ENCODE measurements around the gene RAB36.

RAB36 gene

DNA sequence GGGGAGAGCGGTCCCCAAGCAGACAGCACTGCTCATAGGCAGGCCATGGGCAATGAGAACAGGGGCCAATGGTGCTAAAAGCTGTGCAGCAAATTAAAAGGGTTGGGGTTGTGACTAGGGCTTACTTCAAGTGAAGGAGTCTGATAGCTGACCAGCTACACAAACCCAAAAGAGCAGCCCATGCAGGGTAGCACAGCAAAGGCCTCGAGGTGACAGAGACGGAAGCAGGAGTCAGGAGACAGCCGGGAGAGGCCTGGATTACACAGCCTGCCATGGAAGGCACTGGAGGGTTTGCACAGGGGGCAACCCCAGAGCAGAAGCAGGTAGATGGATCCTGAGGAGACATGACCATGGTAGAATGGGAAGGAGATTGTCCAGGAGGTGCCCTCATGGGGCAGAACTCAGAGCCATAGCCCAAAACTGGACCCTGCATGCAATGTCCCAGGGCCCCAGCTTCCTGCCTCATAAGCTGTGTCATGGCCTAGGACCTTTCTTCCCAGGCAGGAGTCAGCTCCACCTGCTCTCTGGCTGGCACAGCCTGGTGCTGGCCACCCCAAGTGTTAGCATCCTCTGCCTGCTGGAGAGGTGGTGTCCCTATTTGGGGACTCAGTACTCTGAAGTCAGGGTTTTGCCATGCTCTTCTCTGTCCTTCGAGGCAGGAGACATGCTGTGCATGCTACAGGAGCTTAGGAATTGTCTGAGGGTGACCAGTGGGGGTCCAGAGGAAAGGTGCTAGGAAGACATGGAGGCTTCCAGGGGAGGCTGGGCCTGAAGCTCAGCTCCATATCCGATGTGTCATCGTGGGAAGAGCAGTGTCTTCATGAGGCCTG is 36.8 kb upstream of the RAB36 start:
- DNase-seq (ENCODE audit: low read depth) = no peak

DNA sequence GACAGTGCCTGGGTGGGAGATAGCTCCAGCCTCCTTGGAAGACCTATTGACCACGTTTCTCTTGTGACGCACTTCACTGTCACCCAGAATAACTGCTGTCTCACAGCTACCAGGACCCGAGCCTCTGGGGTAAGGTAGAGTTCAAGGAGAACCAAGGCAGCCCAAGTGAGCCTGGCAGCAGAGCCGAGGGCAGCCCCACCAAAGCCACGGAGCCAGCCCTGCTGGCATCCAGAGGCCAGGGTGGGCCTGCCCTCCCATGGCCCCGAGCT is 36.3 kb upstream of the RAB36 start:
- DNase-seq (ENCODE audit: low read depth) = no peak

DNA sequence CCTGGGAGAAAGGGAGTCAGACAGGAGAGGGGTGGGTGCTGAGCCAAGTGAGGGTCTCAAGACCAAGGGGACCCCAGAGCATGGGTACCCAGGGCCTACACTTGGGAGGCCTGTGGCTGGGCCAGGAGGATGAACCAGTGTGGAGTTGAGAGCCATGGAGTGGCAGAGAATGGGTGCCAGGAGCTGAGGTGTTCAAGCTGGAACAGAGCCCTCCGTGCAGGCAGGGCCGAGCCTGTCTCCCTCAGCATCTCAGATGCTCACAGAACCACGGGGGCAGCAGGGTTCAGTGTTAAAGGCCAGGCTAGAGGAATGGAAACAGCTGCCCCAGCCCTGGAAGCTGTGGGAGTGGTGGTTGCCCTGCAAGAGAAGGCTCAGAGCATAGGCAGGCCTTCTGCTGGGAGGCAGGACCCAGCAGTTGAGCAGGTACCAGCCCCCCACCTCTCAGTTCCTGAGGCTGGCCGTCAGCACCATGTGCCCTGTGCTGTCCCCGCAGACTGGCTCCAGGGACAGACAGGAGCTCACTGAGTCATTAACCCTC is 35.8 kb upstream of the RAB36 start:
- DNase-seq (ENCODE audit: low read depth) = no peak

DNA sequence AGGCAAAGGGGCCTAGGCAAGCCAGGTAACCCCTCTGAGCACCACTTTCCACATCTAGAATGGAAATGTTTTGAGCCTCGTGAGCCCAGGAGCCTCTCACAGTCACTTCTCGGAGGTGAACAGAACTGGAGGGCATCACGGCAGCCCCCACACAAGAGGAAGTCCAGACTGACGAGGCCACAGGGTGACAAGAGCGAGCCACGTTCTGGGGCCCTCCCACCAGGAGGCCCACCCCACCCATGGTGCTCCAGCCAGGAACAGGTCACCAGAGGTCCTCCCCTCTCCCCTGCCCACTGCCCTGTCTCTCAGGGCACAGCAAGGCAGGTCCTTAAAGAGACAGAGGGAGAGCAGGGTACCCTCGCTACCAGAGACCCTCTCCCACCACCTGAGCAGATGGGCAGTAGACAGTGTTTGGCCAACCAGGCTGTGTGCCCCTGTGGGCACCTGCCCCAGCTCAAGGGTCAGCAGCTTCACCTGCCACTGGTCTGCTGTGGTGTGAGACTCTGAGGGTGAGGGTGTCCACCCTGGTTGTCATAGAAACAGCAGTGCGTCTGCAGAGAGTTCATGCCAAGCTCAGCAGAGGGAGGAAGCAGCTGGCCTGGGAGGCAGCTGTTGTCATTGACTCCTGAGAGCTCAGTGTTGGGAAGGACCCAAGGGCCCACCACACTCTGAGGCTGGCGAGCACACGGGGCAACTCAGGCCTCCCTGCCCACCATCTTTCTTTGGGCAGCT is 34.9 kb upstream of the RAB36 start:
- no peak for DNase-seq (ENCODE audit: low read depth)

DNA sequence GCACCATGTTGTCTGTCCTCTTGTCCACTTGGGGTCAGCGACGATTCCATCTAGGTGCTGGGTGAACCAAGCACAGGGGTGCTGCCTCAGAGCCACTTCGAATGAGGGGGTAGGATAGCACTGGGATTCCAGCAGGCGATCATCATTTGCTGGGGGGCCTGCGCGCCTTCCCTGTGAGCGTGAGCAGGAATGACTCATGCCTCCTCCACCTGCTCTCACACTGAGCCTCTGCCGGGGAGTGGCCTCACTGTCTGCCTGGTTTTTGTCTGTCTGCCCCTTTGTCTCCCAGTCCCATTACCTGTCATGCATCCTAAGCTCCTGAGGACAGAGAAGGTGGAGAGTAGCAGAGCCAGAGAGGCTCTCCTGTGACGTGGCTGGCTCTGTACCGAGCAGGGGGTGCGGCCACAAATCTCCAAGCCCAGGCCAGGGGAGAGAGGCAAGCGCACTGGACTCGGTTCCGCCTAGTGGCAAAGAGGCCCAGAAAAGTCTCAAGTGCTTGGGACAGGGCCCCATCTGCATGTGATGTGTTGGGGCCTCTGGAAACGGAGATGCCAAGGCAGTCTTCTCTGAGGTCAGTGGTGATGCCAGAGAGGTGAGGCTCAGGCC is 34.3 kb upstream of the RAB36 start:
- no peak for DNase-seq (ENCODE audit: low read depth)

DNA sequence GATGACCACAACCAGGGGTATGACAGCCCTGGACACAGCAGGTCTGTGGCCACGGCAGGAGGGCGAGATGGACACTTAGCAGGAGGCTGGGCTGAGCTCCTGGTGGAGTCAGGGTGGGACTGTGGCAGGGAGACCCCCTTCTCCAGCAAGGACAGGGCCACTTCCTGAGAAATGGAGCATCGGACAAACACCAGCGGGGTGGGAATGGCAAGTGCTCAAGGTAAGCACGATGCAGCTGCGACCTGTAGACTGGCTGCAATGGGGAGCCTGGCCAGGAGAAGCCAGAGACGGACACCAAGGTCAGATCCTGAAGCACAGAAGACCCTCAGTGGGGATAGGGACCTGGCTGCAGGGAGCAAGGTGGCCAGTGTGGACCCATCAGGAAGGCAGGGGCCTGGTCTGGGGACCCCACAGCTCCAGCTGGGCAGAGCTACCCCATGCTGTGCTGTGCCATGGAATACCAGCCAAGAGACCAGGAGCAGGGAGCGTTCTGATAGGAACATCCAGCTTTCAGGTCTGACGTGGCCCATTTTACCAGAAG is 32.7 kb upstream of the RAB36 start:
- no peak for DNase-seq (ENCODE audit: low read depth)

DNA sequence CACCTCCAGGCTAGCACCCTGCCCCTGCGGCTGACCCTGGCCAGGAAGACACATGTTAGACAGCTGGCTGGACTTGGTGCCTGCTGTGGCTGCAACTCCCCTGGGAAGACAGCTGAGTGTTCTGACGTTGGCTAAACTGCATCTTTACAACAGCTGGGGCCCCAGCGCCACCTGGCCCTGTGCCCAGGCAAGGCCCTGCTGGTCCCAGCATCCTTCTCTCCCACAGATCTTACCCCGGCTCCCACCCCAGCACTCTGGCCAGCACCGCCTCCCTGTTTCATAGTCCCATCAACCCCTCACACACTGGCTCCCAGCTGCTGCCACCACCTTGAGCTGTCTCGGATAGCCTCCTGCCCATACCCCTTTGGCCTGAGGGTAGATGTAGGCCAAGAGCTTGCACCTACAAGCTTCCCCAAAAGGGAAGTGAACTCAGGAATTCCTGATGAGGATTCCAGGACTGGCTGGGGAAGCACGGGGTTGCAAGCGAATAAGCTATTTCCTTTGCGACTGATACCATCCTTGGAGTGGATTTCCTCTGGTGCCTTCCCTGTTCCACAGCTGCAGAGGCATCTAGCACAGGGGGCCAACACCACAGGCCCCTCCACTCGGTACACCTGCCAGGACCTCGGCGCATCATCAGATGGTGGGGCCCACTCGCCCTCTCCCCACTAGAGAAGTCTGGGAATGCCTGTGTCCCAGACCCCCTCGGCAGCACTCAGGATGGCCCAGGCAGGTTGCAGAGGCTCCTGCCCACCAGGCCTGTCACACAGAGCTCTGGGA is 32.0 kb upstream of the RAB36 start:
- DNase-seq (ENCODE audit: low read depth) = no peak

DNA sequence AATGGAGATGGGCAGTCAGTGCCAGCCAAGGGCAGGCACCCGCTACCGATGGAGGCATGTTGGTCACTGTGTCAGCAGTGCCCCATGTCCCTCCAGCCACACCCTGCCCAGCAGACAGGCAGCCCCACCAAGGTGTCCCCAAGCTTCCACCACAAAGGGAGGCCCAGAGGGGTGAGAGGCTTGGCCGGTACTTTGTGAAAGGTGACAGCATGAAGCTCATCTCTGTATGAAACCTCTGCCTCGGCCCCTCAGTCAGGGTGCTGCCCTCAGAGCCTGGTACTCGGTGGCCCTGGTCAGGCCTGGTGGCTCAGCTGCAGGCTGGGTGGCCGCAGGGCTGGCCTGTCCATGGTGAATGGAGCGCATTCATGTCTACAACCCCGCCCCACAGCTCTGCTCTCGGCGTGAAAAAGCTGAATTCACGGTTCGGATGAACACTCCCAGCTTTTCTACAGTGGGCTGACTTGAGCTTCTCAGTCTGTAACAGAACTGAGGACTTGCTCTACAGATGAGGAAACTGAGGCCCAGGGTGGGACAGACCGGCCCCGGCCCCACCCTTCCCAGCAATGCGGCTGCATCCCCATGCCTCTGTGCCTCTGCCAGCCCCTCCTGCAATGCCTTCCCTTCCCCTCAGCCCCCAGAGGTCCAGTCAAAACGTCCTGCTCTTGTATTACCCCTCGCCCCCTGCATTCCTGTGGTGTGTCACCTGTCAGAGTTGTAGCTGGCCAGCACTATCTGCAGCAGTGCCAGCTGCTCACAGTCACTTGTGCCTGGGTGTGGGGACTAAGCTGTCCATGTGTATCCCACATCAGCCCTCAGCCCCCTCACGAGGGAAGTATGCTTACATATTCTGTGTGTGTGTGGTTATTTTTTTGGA is 31.2 kb upstream of the RAB36 start:
- DNase-seq (ENCODE audit: low read depth) = no peak

DNA sequence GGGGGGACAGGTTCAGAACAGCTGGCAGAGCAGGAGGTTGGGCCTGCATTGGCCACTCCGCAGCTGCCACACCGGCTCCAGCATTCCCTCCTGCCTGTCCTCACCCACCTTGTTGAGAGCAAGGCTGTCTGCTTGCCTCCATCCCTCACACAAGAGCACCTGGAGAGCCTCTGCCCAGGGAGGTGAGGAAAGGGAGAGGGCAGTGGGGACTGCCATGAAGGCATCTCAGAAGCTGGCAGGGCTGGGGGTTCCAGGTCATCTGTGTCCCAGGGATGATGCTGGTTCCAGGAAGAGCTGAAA is 30.6 kb upstream of the RAB36 start:
- no peak for DNase-seq (ENCODE audit: low read depth)

DNA sequence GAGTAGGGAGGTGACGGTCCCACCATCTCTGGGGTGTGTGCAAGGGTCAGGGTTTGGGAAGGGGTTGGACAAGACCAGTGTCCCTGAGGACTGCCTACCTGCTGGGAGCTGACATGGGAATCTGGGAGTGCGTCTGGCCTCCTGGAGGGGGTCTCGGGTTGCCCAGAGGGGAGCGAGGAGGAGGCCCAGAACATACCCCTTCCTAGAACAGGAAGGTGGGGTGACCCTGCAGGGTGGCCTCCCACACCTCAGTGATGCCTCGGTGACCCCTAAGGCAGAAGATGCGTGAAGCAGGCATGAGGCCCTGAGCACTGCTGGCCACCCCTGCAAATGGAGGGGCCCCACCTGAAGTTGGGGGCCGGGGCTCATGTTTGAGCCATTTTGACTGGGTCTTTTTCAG is 29.9 kb upstream of the RAB36 start:
- no peak for DNase-seq (ENCODE audit: low read depth)

DNA sequence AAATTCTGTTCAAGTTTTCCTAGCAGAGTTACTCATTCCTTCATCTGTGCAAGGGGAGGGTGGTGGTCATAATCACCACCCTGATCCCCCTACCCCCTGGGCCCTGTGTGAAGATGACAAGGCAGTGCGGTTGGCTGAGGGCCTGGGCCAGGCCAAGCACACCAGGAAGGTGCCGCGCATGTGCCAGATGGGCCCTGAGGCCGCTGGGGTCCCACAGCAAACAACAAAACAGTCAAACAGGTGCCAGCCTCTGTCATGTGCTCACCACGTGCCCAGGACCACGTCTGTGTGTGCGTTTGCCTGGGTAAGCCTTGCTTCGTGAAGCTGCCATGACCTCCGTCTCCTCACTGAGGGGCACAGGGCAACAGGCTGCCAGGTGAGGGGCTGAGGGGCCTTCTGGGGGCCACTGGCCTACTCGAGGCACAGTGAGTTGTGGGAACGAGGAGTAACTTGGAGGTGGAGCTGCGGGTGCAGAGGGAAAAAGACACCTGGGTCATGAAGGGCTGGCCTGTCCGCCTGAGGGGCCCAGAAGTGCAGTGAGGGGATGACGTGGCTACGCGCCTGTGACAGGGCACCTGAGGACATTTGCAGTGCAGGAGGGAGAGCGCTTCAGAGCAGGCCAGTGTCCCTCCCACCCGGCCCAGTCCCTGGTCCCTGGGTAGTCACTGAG is 29.3 kb upstream of the RAB36 start:
- DNase-seq (ENCODE audit: low read depth) = no peak

DNA sequence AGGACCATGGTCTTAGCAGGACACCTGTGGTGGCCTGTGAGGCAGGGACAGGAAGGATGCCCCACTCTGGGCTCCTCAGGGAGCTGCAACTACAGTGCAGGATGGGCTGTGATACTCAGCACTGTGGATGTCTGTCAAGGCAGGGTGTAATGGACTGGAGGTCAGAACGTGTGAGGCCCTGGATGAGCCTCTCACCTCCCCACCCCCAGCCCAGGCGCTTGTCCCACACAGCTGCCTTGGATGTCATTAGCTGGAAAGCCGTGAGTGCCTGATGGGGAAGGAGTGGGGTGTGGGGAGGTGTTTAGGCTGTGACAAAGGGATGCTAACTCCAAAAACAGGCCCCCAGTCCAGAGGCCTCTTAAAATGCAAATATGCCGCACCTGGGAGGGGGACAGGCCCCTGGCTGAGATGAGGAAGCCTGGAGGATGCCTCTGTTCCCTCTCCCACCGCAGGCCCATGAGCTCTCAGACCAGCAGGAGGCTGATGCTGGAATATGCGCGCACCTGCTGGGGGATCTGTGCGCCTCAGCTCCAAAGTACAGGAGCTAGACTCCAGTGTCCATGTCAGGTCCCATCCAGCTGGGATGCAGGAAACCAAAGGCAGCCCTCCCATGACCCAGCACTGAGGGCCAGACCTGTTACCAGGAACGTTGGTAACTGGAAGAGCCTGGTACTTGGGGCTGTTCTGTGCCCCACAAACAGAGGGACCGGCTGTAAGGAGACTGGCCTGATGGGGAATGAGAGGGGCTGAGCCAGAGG is 28.6 kb upstream of the RAB36 start:
- no peak for DNase-seq (ENCODE audit: low read depth)

DNA sequence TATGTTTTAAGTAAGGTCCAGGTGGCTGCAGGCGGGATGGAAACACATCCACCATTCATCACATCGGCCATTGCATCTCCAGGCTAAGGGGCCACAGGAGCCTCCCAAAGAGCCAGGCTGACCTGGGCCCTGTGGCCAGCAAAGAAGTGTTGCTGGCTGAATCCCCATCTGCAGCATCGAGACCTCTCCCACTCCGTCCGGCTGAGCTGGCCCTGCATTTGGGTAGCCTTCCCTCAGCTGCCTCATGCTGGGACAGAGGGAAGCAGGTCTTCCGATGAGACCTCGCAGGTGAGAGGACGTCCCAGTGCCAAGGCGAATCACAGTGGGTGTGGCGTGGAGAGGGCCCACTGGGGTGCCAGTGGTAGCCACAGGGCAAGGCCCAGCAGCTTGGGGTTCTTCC is 28.0 kb upstream of the RAB36 start:
- no peak for DNase-seq (ENCODE audit: low read depth)

DNA sequence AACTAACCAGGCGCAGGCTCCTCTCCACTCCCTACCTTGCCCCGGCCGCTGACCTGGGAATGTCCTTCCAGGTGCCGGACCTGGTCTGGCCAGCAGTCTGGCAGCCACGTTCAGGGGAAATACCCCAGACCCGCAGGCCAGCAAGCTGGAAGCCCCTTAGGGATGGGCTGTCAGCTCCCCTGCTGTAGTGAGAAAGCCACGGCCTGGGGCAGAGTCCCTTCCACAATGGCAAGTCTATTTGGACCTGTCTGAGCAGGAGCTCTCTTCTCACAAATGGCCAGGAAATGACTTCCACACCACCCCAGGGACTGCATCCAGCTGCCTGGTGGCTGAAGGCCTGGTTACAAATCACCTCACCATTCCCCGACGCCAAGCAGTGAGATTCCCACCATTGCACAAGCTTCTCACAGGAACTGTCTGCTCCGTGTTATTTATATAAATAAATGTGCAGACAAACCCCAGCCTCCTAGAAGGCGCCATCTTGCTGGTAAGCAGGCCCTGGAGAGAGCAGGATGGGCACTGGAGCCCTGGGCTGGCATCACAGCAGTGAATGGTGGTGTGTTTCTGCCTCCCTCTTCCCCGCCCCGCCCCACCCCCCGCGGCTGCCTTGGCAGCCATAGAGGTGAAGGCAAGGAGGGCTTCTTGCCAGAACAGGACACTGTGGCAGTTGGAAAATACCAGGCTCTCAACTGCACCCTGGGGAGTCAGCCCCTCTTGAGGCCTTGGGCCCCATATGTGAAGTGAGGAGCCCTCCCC is 27.2 kb upstream of the RAB36 start:
- DNase-seq (ENCODE audit: low read depth) = no peak

DNA sequence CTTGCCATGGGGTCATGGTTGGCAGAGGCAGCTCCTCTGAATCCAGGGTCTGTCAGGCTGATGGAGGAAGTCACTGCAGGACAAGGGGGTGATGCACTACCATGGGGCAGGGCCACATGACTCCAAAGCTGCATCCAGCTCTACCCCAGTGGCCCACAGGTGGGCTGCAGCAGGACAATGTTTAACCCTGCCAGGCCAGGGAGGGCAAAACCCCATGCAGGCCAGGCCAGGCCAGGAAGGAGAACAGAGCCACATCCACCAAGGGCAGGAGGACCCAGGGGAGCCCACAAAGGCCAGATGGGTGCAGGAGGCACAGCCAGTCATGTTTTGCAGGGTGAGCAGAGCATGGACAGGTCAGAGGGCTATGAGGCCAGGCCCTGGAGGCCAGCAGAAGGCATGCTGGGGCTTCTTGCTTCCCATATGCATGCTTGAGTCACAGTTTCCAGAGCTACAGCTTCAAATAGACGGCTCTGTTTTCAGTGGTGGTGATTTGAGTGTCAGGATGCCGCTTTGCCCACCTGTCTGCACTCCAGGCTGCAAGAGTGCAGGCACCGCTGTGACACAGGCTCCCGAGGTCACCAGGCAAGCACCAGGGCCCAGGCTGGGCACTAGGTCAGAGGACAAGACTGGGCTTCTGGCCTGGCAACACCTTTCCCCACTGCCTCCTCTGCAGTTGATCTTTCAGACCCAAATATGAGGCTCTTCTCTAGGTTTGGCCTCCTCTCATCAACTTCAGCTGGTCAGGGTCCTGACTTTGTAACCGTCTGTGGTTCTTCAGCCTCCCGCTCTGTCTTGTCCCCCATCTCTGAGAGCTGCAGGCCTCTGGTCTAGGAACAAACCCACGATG is 26.4 kb upstream of the RAB36 start:
- DNase-seq (ENCODE audit: low read depth) = no peak

DNA sequence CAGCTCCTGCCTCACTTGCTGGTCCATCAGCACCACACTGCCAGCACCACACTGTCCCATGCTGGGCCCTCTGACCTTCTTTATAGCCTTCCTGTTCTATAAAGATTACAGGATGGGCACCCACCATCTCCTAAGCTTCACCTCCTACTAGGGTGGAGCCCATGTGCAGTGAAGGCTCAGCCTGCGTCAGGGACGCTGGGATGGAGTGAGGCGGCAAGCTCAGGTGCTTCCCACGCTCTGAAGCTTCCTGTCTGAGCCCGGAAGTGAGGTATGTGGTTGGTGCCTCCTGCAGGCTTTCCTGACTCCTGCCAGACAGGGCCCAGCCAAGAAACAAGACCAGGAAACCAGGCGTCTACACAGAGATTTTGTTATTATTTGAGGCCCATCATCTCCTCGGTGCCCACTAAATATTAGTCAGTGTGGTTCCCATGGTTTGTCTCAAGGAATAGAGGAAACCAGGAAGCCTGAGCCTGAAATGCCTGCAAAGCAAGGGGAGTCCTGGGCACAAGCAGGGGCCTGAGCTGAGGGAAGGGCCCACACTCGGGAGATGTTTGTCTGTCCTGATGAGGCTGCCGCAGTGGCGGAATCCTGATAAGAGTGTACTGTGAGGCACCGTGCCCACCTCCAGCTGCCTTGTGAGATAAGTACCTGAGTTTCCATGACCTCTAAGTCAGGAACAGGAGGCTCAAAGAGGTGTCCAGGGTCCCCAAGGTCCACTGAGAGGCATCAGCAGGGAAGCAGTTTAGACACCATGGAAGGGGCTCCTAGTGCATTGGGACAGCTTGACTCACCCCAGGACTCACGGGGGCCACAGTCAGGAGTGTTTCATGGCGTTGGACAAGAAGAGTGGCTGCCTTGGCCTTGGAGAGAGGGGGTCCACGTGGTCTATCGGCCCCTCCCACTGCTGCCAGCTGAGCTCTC is 25.5 kb upstream of the RAB36 start:
- DNase-seq (ENCODE audit: low read depth) = peak; percentile 51

DNA sequence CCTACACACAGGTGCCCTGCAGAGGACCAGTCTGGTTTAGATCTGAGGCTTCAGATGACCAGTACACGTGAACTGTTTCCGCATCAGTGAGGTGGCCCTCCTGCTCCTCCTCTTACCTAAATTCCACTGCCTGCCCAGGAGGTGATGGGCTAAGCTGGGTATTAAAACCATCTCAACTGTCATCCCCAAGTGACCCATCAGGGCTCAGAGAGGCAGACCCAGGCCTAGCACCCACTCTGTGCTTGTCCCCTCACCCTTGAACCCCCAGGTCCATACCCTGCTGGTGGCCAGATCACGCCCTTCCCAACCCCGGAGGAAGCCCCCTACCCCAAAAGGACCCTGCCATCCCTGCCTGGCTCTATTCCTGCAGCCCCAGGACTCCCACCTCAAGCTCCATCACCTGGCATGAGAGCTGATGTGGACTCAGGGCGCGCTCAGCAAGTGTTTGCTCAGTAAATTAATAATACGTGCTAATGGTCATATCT is 24.8 kb upstream of the RAB36 start:
- DNase-seq (ENCODE audit: low read depth) = no peak

Measured in T follicular helper cell (primary cell).